GM12878 (cell line): ENCODE results near the gene CHST2. TPM values are rescaled to one million over a fixed set of nuclear protein-coding genes. Genes with fewer than 3 reads are reported as not detected.

Experiments used
- ATF2 ChIP-seq: IDR thresholded peaks from 2 replicates; pipeline ENCODE4 v1.6.1; 2012; ENCODE audit warnings: low read length, inconsistent platforms
- BACH1 ChIP-seq: fragments of 450-650 bp; IDR thresholded peaks from 2 replicates; pipeline ENCODE4 v1.6.1; 2017; ENCODE audit warnings: mild to moderate bottlenecking, borderline replicate concordance
- CHD2 ChIP-seq: IDR thresholded peaks from 2 replicates; pipeline ENCODE4 v1.6.1; 2011; ENCODE audit warnings: low read depth, low read length, improper control_type of control experiment, borderline replicate concordance
- CREB1 ChIP-seq: IDR thresholded peaks from 2 replicates; pipeline ENCODE4 v1.6.1; 2012; ENCODE audit warnings: low read depth, mild to moderate bottlenecking, inconsistent platforms
- CTCF ChIP-seq, 3 experiments: IDR thresholded peaks in 2 of 3; conservative IDR thresholded peaks in 1 of 3; 2 replicates each; pipeline ENCODE4 v1.5.1; 2011; ENCODE audit warnings: low read depth in 3 of 3, low read length in 3 of 3, mild to moderate bottlenecking in 3 of 3, control low read depth in 2 of 3, moderate library complexity in 2 of 3, inconsistent platforms in 1 of 3, mixed read lengths in 1 of 3; ENCODE audit not compliant: control insufficient read depth in 2 of 3, insufficient read depth in 1 of 3; ENCODE audit errors: extremely low read depth in 1 of 3
- EED ChIP-seq: sonication (generic); IDR thresholded peaks from 2 replicates; pipeline ENCODE4 v1.6.1; 2016; ENCODE audit warnings: antibody characterized with exemption, low read depth
- JUNB ChIP-seq: IDR thresholded peaks from 2 replicates; pipeline ENCODE4 v1.6.1; 2016; ENCODE audit warnings: antibody characterized with exemption, mild to moderate bottlenecking
- KAT2A ChIP-seq: conservative IDR thresholded peaks from 2 replicates; pipeline ENCODE4 v1.6.1; 2011; ENCODE audit warnings: low read depth, low read length; ENCODE audit not compliant: control insufficient read depth
- MXI1 ChIP-seq: fragments of 150-350 bp; IDR thresholded peaks from 2 replicates; pipeline ENCODE4 v1.6.1; 2011; ENCODE audit warnings: low read depth, mild to moderate bottlenecking, inconsistent platforms, low read length, improper control_type of control experiment
- POU2F2 ChIP-seq: IDR thresholded peaks from 3 replicates; pipeline ENCODE4 v1.6.1; 2011; ENCODE audit warnings: low read depth, mild to moderate bottlenecking, low read length, borderline replicate concordance
- RAD51 ChIP-seq: fragments of 450-650 bp; IDR thresholded peaks from 2 replicates; pipeline ENCODE4 v1.6.1; 2016; ENCODE audit warnings: moderate library complexity, mild to moderate bottlenecking, inconsistent platforms
- SRF ChIP-seq, 2 experiments: IDR thresholded peaks; 2 replicates each; pipeline ENCODE4 v1.6.1; 2011; ENCODE audit warnings: low read depth in 2 of 2, low read length in 2 of 2, mild to moderate bottlenecking in 1 of 2, moderate library complexity in 1 of 2
- ZNF24 ChIP-seq: fragments of 450-650 bp; IDR thresholded peaks from 2 replicates; pipeline ENCODE4 v1.6.1; 2017; ENCODE audit warnings: antibody characterized with exemption, mild to moderate bottlenecking
- ZNF384 ChIP-seq: IDR thresholded peaks from 2 replicates; pipeline ENCODE4 v1.6.1; 2012; ENCODE audit warnings: low read depth, mild to moderate bottlenecking, low read length, improper control_type of control experiment, borderline replicate concordance
- polyA plus RNA-seq, 11 experiments: library from polyadenylated mRNA; depleted of rRNA in 4 of 11; unstranded in 6 of 11; stranded (reverse) in 5 of 11; fragments of >200 nt; fragmentation: Nextera tagmentation in 4 of 11; fragmentation: Illumina TruSeq in 1 of 11; extraction: Ambion mirVana in 4 of 11; extraction: Trizol in 1 of 11; gene quantifications; 1 replicate in 1 of 11; 2 replicates in 10 of 11; pipeline versions ENCODE4 v1.2.1 to v1.2.3, GENCODE V29; 2011 to 2016; ENCODE audit warnings: inconsistent platforms in 2 of 11, missing spikeins in 2 of 11, low read depth in 1 of 11
- total RNA-seq, 4 experiments: library from RNA; depleted of rRNA in 3 of 4; stranded (reverse); fragments of >200 nt in 3 of 4; fragmentation: Illumina TruSeq in 1 of 4; extraction: Trizol in 1 of 4; gene quantifications; 2 replicates each; pipeline versions ENCODE4 v1.2.1 to v1.2.3, GENCODE V29; 2013 to 2021
- TF ChIP-seq, protein P1 (sequence below): IDR thresholded peaks from 2 replicates; pipeline ENCODE4 v1.6.1; 2011; ENCODE audit warnings: mild to moderate bottlenecking, low read depth, low read length, moderate library complexity; ENCODE audit not compliant: insufficient replicate concordance
- TF ChIP-seq, protein P2 (sequence below): fragments of 450-650 bp; formaldehyde crosslinking; IDR thresholded peaks from 2 replicates; pipeline ENCODE4 v1.5.0; 2022; ENCODE audit warnings: mild to moderate bottlenecking, missing genetic modification characterization
- TF ChIP-seq, protein P3 (sequence below): fragments of 450-650 bp; IDR thresholded peaks from 2 replicates; pipeline ENCODE4 v1.6.1; 2018; ENCODE audit warnings: borderline replicate concordance, mild to moderate bottlenecking; ENCODE audit not compliant: partially characterized antibody

Gene CHST2
- total and polyA plus RNA-seq, 10 of the 15 experiments (the other 5 are each of a cell fraction or from before 2014, with no cell fraction given): 1.6 to 37.2 (median 8.8) TPM

GRCh38 chr3:143158014-143158988 lies 38.7 kb downstream of the CHST2 start (continued):
- TF ChIP-seq, protein P1, sequence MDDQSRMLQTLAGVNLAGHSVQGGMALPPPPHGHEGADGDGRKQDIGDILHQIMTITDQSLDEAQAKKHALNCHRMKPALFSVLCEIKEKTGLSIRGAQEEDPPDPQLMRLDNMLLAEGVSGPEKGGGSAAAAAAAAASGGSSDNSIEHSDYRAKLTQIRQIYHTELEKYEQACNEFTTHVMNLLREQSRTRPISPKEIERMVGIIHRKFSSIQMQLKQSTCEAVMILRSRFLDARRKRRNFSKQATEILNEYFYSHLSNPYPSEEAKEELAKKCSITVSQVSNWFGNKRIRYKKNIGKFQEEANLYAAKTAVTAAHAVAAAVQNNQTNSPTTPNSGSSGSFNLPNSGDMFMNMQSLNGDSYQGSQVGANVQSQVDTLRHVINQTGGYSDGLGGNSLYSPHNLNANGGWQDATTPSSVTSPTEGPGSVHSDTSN: peak; percentile 65
- TF ChIP-seq, protein P2, sequence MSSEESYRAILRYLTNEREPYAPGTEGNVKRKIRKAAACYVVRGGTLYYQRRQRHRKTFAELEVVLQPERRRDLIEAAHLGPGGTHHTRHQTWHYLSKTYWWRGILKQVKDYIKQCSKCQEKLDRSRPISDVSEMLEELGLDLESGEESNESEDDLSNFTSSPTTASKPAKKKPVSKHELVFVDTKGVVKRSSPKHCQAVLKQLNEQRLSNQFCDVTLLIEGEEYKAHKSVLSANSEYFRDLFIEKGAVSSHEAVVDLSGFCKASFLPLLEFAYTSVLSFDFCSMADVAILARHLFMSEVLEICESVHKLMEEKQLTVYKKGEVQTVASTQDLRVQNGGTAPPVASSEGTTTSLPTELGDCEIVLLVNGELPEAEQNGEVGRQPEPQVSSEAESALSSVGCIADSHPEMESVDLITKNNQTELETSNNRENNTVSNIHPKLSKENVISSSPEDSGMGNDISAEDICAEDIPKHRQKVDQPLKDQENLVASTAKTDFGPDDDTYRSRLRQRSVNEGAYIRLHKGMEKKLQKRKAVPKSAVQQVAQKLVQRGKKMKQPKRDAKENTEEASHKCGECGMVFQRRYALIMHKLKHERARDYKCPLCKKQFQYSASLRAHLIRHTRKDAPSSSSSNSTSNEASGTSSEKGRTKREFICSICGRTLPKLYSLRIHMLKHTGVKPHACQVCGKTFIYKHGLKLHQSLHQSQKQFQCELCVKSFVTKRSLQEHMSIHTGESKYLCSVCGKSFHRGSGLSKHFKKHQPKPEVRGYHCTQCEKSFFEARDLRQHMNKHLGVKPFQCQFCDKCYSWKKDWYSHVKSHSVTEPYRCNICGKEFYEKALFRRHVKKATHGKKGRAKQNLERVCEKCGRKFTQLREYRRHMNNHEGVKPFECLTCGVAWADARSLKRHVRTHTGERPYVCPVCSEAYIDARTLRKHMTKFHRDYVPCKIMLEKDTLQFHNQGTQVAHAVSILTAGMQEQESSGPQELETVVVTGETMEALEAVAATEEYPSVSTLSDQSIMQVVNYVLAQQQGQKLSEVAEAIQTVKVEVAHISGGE (CRISPR knock-in tag): no peak
- TF ChIP-seq ZNF24: no peak
- peak; percentile 78 for TF ChIP-seq ATF2
- TF ChIP-seq, protein P3, sequence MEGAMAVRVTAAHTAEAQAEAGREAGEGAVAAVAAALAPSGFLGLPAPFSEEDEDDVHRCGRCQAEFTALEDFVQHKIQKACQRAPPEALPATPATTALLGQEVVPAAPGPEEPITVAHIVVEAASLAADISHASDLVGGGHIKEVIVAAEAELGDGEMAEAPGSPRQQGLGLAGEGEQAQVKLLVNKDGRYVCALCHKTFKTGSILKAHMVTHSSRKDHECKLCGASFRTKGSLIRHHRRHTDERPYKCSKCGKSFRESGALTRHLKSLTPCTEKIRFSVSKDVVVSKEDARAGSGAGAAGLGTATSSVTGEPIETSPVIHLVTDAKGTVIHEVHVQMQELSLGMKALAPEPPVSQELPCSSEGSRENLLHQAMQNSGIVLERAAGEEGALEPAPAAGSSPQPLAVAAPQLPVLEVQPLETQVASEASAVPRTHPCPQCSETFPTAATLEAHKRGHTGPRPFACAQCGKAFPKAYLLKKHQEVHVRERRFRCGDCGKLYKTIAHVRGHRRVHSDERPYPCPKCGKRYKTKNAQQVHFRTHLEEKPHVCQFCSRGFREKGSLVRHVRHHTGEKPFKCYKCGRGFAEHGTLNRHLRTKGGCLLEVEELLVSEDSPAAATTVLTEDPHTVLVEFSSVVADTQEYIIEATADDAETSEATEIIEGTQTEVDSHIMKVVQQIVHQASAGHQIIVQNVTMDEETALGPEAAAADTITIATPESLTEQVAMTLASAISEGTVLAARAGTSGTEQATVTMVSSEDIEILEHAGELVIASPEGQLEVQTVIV: no peak
- no peak for TF ChIP-seq ZNF384
- TF ChIP-seq MXI1: no peak
- peak; percentile 63; the same call in 2 of the 3 replicates for TF ChIP-seq POU2F2
- peak; percentile 77 for TF ChIP-seq RAD51
- TF ChIP-seq CTCF (IDR thresholded peaks at IDR 0.05 in 2 of 3, conservative IDR thresholded peaks at IDR 0.05 in 1 of 3; ENCODE audit: control insufficient read depth in 2 of 3, extremely low read depth in 1 of 3, insufficient read depth in 1 of 3, low read depth in 3 of 3, low read length in 3 of 3): 0 out of 6 replicates have a peak, but pooled peaks of 1 of the 3 experiments have one; percentile 13
- TF ChIP-seq JUNB: peak; percentile 86
- no peak for TF ChIP-seq CHD2
- peak; percentile 97 for TF ChIP-seq EED
- no peak for TF ChIP-seq KAT2A
- TF ChIP-seq SRF (IDR thresholded peaks at IDR 0.05; ENCODE audit: low read depth in 2 of 2, low read length in 2 of 2): no peak
- TF ChIP-seq BACH1: no peak
- peak; percentile 30; the same call in 1 of the 2 replicates for TF ChIP-seq CREB1
